Transverse colon (tissue), 3 donors: Measurements from ENCODE around the gene TOMM34.

Experiments
- EP300 ChIP-seq: sonication (generic); formaldehyde crosslinking; IDR thresholded peaks from one replicate; pipeline ENCODE4 v1.6.1; 2017; ENCODE audit warnings: antibody characterized with exemption, low read depth
- POLR2A ChIP-seq: fragments of 450-650 bp; IDR thresholded peaks from one replicate; pipeline ENCODE4 v1.6.1; 2016; ENCODE audit warnings: antibody characterized with exemption, mild to moderate bottlenecking, moderate library complexity
- TF ChIP-seq, protein P1 (sequence below), 5 experiments: fragments of 200-600 bp in 3 of 5; fragments of 450-650 bp in 2 of 5; sonication (generic) in 3 of 5; IDR thresholded peaks; 1 replicate in 2 of 5; 2 replicates in 3 of 5; pipeline ENCODE4 v1.5.1; 2016 to 2017; ENCODE audit warnings: antibody characterized with exemption in 5 of 5, inconsistent platforms in 3 of 5, mild to moderate bottlenecking in 2 of 5, moderate library complexity in 1 of 5

- TF ChIP-seq, protein P1, sequence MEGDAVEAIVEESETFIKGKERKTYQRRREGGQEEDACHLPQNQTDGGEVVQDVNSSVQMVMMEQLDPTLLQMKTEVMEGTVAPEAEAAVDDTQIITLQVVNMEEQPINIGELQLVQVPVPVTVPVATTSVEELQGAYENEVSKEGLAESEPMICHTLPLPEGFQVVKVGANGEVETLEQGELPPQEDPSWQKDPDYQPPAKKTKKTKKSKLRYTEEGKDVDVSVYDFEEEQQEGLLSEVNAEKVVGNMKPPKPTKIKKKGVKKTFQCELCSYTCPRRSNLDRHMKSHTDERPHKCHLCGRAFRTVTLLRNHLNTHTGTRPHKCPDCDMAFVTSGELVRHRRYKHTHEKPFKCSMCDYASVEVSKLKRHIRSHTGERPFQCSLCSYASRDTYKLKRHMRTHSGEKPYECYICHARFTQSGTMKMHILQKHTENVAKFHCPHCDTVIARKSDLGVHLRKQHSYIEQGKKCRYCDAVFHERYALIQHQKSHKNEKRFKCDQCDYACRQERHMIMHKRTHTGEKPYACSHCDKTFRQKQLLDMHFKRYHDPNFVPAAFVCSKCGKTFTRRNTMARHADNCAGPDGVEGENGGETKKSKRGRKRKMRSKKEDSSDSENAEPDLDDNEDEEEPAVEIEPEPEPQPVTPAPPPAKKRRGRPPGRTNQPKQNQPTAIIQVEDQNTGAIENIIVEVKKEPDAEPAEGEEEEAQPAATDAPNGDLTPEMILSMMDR (IDR thresholded peaks at IDR 0.05): no peak
- no peak for TF ChIP-seq POLR2A
- TF ChIP-seq EP300: no peak
These were observed 48.0 kb downstream of the TOMM34 start for GRCh38 chr20:44912189-44912588.
